ENCODE measurements around the gene NAGPA. TPM values are rescaled to one million over a fixed set of nuclear protein-coding genes. Genes with fewer than 3 reads are reported as not detected.

NAGPA gene
- total RNA-seq, 1 experiment from 2014 or later, result 12.6 TPM

- no peak overlapping the region for H3K4me2 ChIP-seq (ENCODE audit: low read depth, low read length, poor library complexity, severe bottlenecking)
- DNase-seq, result no peak
- no peak overlapping the region for H2AFZ ChIP-seq (ENCODE audit: low read length)
- H3K4me1 ChIP-seq (ENCODE audit: low read length), result peaks cover 8% of the 10 kb centered on the region
- H3K9me3 ChIP-seq (ENCODE audit: low read length), result no peaks in the 10 kb centered on the region
- H4K20me1 ChIP-seq (ENCODE audit: insufficient read depth, low read depth, low read length), result no peaks in the 10 kb centered on the region
- no peak overlapping the region for H3K9ac ChIP-seq (ENCODE audit: low read length)
- H3K9me2 ChIP-seq (replicated peaks; ENCODE audit: insufficient read depth, low read length), result no peaks in the 10 kb centered on the region
- no peaks in the 10 kb centered on the region for H3K36me3 ChIP-seq (ENCODE audit: insufficient read depth, low read length)
- no peak overlapping the region for H3K27ac ChIP-seq (ENCODE audit: low read length)
- H3K27me3 ChIP-seq (ENCODE audit: low read length), result no peaks in the 10 kb centered on the region
- no peak overlapping the region for H3K4me3 ChIP-seq (ENCODE audit: low read length)
- H3K79me2 ChIP-seq (ENCODE audit: low read length), result peaks cover 9% of the 10 kb centered on the region
Observed at GRCh38 chr16:5027575-5028235, 6.0 kb downstream of the NAGPA start.

DNA sequence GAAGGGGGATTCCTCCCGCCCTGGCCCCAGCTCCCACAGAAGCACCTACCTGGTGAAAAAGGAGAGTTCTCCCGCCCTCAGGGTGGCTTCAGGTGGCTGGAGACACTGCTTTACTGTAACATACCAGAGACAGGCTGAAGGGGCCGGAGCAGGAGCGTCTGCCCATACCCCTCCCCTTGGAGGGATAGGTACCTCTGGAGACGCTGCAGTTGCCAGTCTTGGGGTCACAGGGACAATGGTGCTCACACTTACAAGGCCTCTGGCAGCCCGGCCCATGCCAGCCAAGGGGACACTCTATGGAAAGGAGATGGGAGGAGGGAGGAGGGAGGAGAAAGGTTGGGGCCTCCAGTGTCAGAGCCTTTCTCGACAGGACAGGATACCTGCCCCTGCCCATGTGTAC is 6.6 kb downstream of the NAGPA start:
- H4K20me1 ChIP-seq (ENCODE audit: insufficient read depth, low read depth, low read length), result no peaks in the 10 kb centered on the region
- H3K9me3 ChIP-seq (ENCODE audit: low read length), result no peaks in the 10 kb centered on the region

GRCh38 chr16:5026664-5027063 is 7.1 kb downstream of the NAGPA start:
- Histone ChIP-seq H3K9me2 (replicated peaks; ENCODE audit: insufficient read depth, low read length) (no peaks in the 10 kb centered on the region), H3K4me2 (ENCODE audit: low read depth, low read length, poor library complexity, severe bottlenecking) (no peak overlapping the region), H3K27me3 (ENCODE audit: low read length) (no peaks in the 10 kb centered on the region), H4K20me1 (ENCODE audit: insufficient read depth, low read depth, low read length) (no peaks in the 10 kb centered on the region), H3K36me3 (ENCODE audit: insufficient read depth, low read length) (no peaks in the 10 kb centered on the region), H3K4me1 (ENCODE audit: low read length) (peaks cover 5% of the 10 kb centered on the region), H3K9ac (ENCODE audit: low read length) (no peak overlapping the region), H3K9me3 (ENCODE audit: low read length) (no peaks in the 10 kb centered on the region), H3K79me2 (ENCODE audit: low read length) (peaks cover under 1% of the 10 kb centered on the region; the same call in 1 of the 2 replicates), H2AFZ (ENCODE audit: low read length) (no peak overlapping the region), H3K4me3 (ENCODE audit: low read length) (no peak overlapping the region), H3K27ac (ENCODE audit: low read length) (no peak overlapping the region)
- no peak for DNase-seq

More for the DNA sequence above, 6.6 kb downstream of the NAGPA start:
- Histone ChIP-seq H3K9ac (ENCODE audit: low read length) (no peak overlapping the region), H3K4me1 (ENCODE audit: low read length) (peaks cover 5% of the 10 kb centered on the region), H3K27me3 (ENCODE audit: low read length) (no peaks in the 10 kb centered on the region), H3K4me3 (ENCODE audit: low read length) (no peak overlapping the region), H3K27ac (ENCODE audit: low read length) (no peak overlapping the region), H2AFZ (ENCODE audit: low read length) (no peak overlapping the region), H3K9me2 (replicated peaks; ENCODE audit: insufficient read depth, low read length) (no peaks in the 10 kb centered on the region), H3K36me3 (ENCODE audit: insufficient read depth, low read length) (no peaks in the 10 kb centered on the region), H3K79me2 (ENCODE audit: low read length) (peaks cover 5% of the 10 kb centered on the region; the same call in 1 of the 2 replicates), H3K4me2 (ENCODE audit: low read depth, low read length, poor library complexity, severe bottlenecking) (no peak overlapping the region)
- no peak for DNase-seq

DNA sequence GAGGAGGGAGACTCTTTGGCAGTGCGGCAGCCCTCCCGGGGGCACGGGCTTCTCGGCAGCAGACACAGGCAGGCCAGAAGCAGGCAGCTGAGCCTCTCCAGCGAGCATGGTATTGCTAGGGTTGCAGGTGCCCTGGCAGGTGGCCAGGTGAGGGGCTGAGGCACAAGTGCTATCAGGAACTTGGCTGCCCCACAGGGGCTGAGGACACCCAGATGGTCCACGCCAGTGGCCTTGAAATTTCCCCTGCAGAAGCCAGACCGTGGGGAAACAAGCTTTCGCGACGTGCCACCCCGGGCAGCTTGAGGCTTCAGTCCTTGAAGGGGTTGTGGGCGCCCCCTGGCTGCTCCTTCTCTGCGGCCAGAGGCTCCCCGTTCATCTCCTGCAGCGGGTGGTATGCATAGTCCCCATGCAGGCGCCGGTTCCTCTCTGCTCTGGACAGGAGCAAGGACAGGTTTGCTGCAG is 8.5 kb downstream of the NAGPA start:
- Histone ChIP-seq H2AFZ (ENCODE audit: low read length) (no peak overlapping the region), H3K27ac (ENCODE audit: low read length) (no peak overlapping the region), H3K4me3 (ENCODE audit: low read length) (no peak overlapping the region), H3K9me3 (ENCODE audit: low read length) (no peaks in the 10 kb centered on the region), H3K27me3 (ENCODE audit: low read length) (no peaks in the 10 kb centered on the region), H3K79me2 (ENCODE audit: low read length) (no peaks in the 10 kb centered on the region), H3K4me1 (ENCODE audit: low read length) (peaks cover 5% of the 10 kb centered on the region), H4K20me1 (ENCODE audit: insufficient read depth, low read depth, low read length) (no peaks in the 10 kb centered on the region), H3K4me2 (ENCODE audit: low read depth, low read length, poor library complexity, severe bottlenecking) (no peak overlapping the region), H3K9ac (ENCODE audit: low read length) (no peak overlapping the region), H3K9me2 (replicated peaks; ENCODE audit: insufficient read depth, low read length) (no peaks in the 10 kb centered on the region), H3K36me3 (ENCODE audit: insufficient read depth, low read length) (no peaks in the 10 kb centered on the region)
- DNase-seq, result peak; percentile 80

GRCh38 chr16:5024632-5025031 is 9.1 kb downstream of the NAGPA start:
- no peaks in the 10 kb centered on the region for H3K9me2 ChIP-seq (replicated peaks; ENCODE audit: insufficient read depth, low read length)
- H3K4me1 ChIP-seq (ENCODE audit: low read length), result peaks cover 5% of the 10 kb centered on the region
- no peak overlapping the region for H2AFZ ChIP-seq (ENCODE audit: low read length)
- no peaks in the 10 kb centered on the region for H4K20me1 ChIP-seq (ENCODE audit: insufficient read depth, low read depth, low read length)
- no peaks in the 10 kb centered on the region for H3K9me3 ChIP-seq (ENCODE audit: low read length)
- H3K9ac ChIP-seq (ENCODE audit: low read length), result no peak overlapping the region
- peak; percentile 74 for DNase-seq
- H3K4me2 ChIP-seq (ENCODE audit: low read depth, low read length, poor library complexity, severe bottlenecking), result no peak overlapping the region
- H3K79me2 ChIP-seq (ENCODE audit: low read length), result no peaks in the 10 kb centered on the region
- no peak overlapping the region for H3K27ac ChIP-seq (ENCODE audit: low read length)
- no peak overlapping the region for H3K4me3 ChIP-seq (ENCODE audit: low read length)
- H3K36me3 ChIP-seq (ENCODE audit: insufficient read depth, low read length), result no peaks in the 10 kb centered on the region
- H3K27me3 ChIP-seq (ENCODE audit: low read length), result no peaks in the 10 kb centered on the region

DNA sequence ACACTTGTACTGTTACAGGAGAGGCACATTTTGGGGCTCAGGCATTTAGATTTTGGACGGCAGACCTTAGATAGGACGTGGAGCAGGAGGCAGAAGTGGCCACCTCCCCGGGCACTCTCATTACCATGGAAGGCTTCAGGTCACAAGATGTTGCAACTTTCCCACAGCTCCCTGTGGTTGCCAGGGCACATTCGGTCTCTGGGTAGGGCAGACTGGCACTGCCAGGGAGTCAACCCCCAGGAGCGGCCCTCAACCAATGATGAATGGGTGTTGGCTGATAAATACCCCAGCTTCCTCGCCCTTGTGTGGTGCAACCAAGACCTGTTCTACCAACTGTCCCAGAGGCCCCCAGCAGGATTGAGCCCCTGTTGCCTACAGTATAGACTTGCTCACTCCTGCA is 11.2 kb downstream of the NAGPA start:
- Histone ChIP-seq H3K9me3 (ENCODE audit: low read length) (no peaks in the 10 kb centered on the region), H2AFZ (ENCODE audit: low read length) (no peak overlapping the region), H3K4me1 (ENCODE audit: low read length) (peaks cover 5% of the 10 kb centered on the region)

DNA sequence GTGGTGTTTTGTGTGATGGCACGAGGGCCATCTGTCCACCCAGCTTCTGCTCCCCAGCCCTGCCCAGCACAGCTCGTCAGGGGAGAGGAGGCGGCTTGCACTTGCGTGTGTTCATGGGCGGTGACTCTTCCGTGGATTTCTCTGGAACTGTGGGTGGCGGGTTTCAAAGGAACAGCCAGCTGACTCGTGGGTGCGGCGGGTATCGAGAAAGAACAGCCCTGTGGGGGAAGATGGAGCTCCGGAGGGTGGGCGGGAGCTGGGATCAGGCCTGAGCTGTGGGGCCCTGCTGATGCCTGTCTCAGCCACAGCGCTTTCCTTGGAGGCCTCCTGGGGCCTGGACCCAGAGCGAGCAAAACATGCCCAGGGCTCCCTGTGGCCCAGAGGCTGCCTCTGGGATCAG is 13.2 kb downstream of the NAGPA start:
- peaks cover 5% of the 10 kb centered on the region for H3K4me1 ChIP-seq (ENCODE audit: low read length)
- DNase-seq, result no peak
- no peaks in the 10 kb centered on the region for H3K79me2 ChIP-seq (ENCODE audit: low read length)
- no peak overlapping the region for H3K27ac ChIP-seq (ENCODE audit: low read length)
- no peak overlapping the region for H3K9ac ChIP-seq (ENCODE audit: low read length)
- H3K36me3 ChIP-seq (ENCODE audit: insufficient read depth, low read length), result no peaks in the 10 kb centered on the region
- no peaks in the 10 kb centered on the region for H3K9me3 ChIP-seq (ENCODE audit: low read length)
- H3K27me3 ChIP-seq (ENCODE audit: low read length), result no peaks in the 10 kb centered on the region
- no peak overlapping the region for H3K4me2 ChIP-seq (ENCODE audit: low read depth, low read length, poor library complexity, severe bottlenecking)
- no peak overlapping the region for H3K4me3 ChIP-seq (ENCODE audit: low read length)
- H4K20me1 ChIP-seq (ENCODE audit: insufficient read depth, low read depth, low read length), result no peaks in the 10 kb centered on the region
- H2AFZ ChIP-seq (ENCODE audit: low read length), result no peak overlapping the region
- H3K9me2 ChIP-seq (replicated peaks; ENCODE audit: insufficient read depth, low read length), result no peaks in the 10 kb centered on the region

More for the DNA sequence above, 11.2 kb downstream of the NAGPA start:
- Histone ChIP-seq H3K79me2 (ENCODE audit: low read length) (no peaks in the 10 kb centered on the region), H3K4me2 (ENCODE audit: low read depth, low read length, poor library complexity, severe bottlenecking) (no peak overlapping the region), H3K4me3 (ENCODE audit: low read length) (no peak overlapping the region), H3K9me2 (replicated peaks; ENCODE audit: insufficient read depth, low read length) (no peaks in the 10 kb centered on the region), H3K36me3 (ENCODE audit: insufficient read depth, low read length) (no peaks in the 10 kb centered on the region), H3K27me3 (ENCODE audit: low read length) (no peaks in the 10 kb centered on the region), H3K9ac (ENCODE audit: low read length) (no peak overlapping the region), H4K20me1 (ENCODE audit: insufficient read depth, low read depth, low read length) (no peaks in the 10 kb centered on the region), H3K27ac (ENCODE audit: low read length) (no peak overlapping the region)
- DNase-seq, result no peak

- no peak overlapping the region for H3K9ac ChIP-seq (ENCODE audit: low read length)
- no peaks in the 10 kb centered on the region for H3K9me2 ChIP-seq (replicated peaks; ENCODE audit: insufficient read depth, low read length)
- no peak overlapping the region for H2AFZ ChIP-seq (ENCODE audit: low read length)
- H3K4me2 ChIP-seq (ENCODE audit: low read depth, low read length, poor library complexity, severe bottlenecking), result no peak overlapping the region
- no peak overlapping the region for H3K4me3 ChIP-seq (ENCODE audit: low read length)
- H3K9me3 ChIP-seq (ENCODE audit: low read length), result no peaks in the 10 kb centered on the region
- no peaks in the 10 kb centered on the region for H3K79me2 ChIP-seq (ENCODE audit: low read length)
- DNase-seq, result no peak
- no peaks in the 10 kb centered on the region for H3K36me3 ChIP-seq (ENCODE audit: insufficient read depth, low read length)
- H4K20me1 ChIP-seq (ENCODE audit: insufficient read depth, low read depth, low read length), result no peaks in the 10 kb centered on the region
- no peaks in the 10 kb centered on the region for H3K4me1 ChIP-seq (ENCODE audit: low read length)
- H3K27ac ChIP-seq (ENCODE audit: low read length), result no peak overlapping the region
- no peaks in the 10 kb centered on the region for H3K27me3 ChIP-seq (ENCODE audit: low read length)
Observed at GRCh38 chr16:5019775-5020174, 14.0 kb downstream of the NAGPA start.
